ENCODE results near the gene S100PBP. TPM values are rescaled to one million over a fixed set of nuclear protein-coding genes. Genes with fewer than 3 reads are reported as not detected.

The S100PBP gene
- total and polyA plus RNA-seq, 2 of the 13 experiments (the other 11 are each of a cell fraction or from before 2014, with no cell fraction given): 20.4 to 26.1 TPM

GRCh38 chr1:32886004-32886827 lies 68.8 kb downstream of the S100PBP start, which contains the start of gene HPCA (continued):
- TF ChIP-seq TCF7 (IDR thresholded peaks at IDR 0.05; ENCODE audit: low read depth): no peak
- TF ChIP-seq RAD51 (IDR thresholded peaks at IDR 0.05; ENCODE audit: borderline replicate concordance): no peak
- no peak for TF ChIP-seq NCOR1 (IDR thresholded peaks at IDR 0.05; ENCODE audit: borderline replicate concordance, low read length)
- peak; percentile 79; the same call in 1 of the 2 replicates for TF ChIP-seq FOXM1 (CRISPR knock-in tag; IDR thresholded peaks at IDR 0.05)
- no peak for TF ChIP-seq NFRKB (IDR thresholded peaks at IDR 0.05)
- peak; percentile 89 for TF ChIP-seq NRL (CRISPR knock-in tag; IDR thresholded peaks at IDR 0.05; ENCODE audit: borderline replicate concordance)
- no peak for TF ChIP-seq HCFC1 (IDR thresholded peaks at IDR 0.05; ENCODE audit: low read depth, low read length)
- TF ChIP-seq TRAFD1 (CRISPR knock-in tag; IDR thresholded peaks at IDR 0.05; ENCODE audit: borderline replicate concordance): peak; percentile 71; the same call in 1 of the 2 replicates
- TF ChIP-seq ZNF263 (CRISPR knock-in tag; IDR thresholded peaks at IDR 0.05): peak; percentile 76
- peak; percentile 90; the same call in 1 of the 2 replicates for TF ChIP-seq ZBTB10 (CRISPR knock-in tag; IDR thresholded peaks at IDR 0.05; ENCODE audit: borderline replicate concordance)
- TF ChIP-seq CENPT (CRISPR knock-in tag; IDR thresholded peaks at IDR 0.05; ENCODE audit: low read depth): peak; percentile 94; the same call in 1 of the 2 replicates
- TF ChIP-seq ZBTB39 (CRISPR knock-in tag; IDR thresholded peaks at IDR 0.05): peak; percentile 94; the same call in 1 of the 2 replicates
- TF ChIP-seq NONO (IDR thresholded peaks at IDR 0.05): no peak
- peak; percentile 66 for TF ChIP-seq NONO (CRISPR knock-in tag; conservative IDR thresholded peaks at IDR 0.05)
- peak; percentile 83; the same call in 1 of the 2 replicates for TF ChIP-seq THAP9 (CRISPR knock-in tag; IDR thresholded peaks at IDR 0.05; ENCODE audit: borderline replicate concordance)
- peak; percentile 96; the same call in 1 of the 2 replicates for TF ChIP-seq ZNF280B (CRISPR knock-in tag; IDR thresholded peaks at IDR 0.05; ENCODE audit: borderline replicate concordance)
